Endodermal cell (in vitro differentiated cells): ENCODE measurements around the gene NBPF6. TPM values are rescaled to one million over a fixed set of nuclear protein-coding genes. Genes with fewer than 3 reads are reported as not detected.

ENCODE experiments used
- total RNA-seq, 2 donors: library from RNA; stranded (reverse); fragmentation: NEBNext Ultra II Directional in 1 of 2; extraction: Animal tissue kit (Norgen Biotek cat#: 25700) in 1 of 2; gene quantifications; 2 replicates in 1 of 2; 3 replicates in 1 of 2; pipeline ENCODE4 v1.2.1, GENCODE V29; 2021

NBPF6 gene
- total RNA-seq, 2 donors from 2014 or later = not detected

Other genes with a start within 250 kb of the NBPF6 start
- 10 to 100 TPM; 42.4 to 61.4 TPM for gene SLC25A24, start 250.0 kb upstream of the NBPF6 start, total RNA-seq
- not detected for gene NBPF4, start 206.3 kb upstream of the NBPF6 start, total RNA-seq
- gene EEIG2, start 109.8 kb downstream of the NBPF6 start, total RNA-seq = 10 to 100 TPM; 10.2 to 12.9 TPM
- 1 to 10 TPM; 4.3 to 7.4 TPM for gene HENMT1, start 210.8 kb downstream of the NBPF6 start, total RNA-seq
- 10 to 100 TPM; 45.0 to 47.3 TPM for gene PRPF38B, start 242.0 kb downstream of the NBPF6 start, total RNA-seq